Naive thymus-derived CD8-positive, alpha-beta T cell (primary cell): Measurements from ENCODE around the gene ZNF467. TPM values are rescaled to one million over a fixed set of nuclear protein-coding genes. Genes with fewer than 3 reads are reported as not detected.

Experiments
- ATAC-seq, 2 donors: fragments of 150-1000 bp; cut with Tn5 transposase in 1 of 2; sonication (Bioruptor Pico), chemical (Tn5 transposase) in 1 of 2; 1 replicate in 1 of 2; 2 replicates in 1 of 2; pipeline ENCODE4 v1.10.0; 2021; ENCODE audit warnings: mild to moderate bottlenecking in 2 of 2, moderate library complexity in 2 of 2
- POLR2A ChIA-PET: fragments of 350-600 bp; sonication (Branson Sonifier 250); formaldehyde crosslinking; loops from one replicate; lab custom pipeline; 2021; ENCODE audit warnings: antibody characterized with exemption; lab: Charles Lee
- DNase-seq, 10 donors: peaks; one replicate each; pipeline versions ENCODE4 v3.0.0 to v3.0.0-alpha.2; 2020 to 2022
- H3K27ac Mint-ChIP-seq, 10 donors: one replicate each; pipeline ENCODE4 v1.8.0; 2020 to 2022; ENCODE audit warnings: mild to moderate bottlenecking in 10 of 10, mixed read lengths in 10 of 10, moderate library complexity in 4 of 10, inconsistent platforms in 1 of 10
- H3K27me3 Mint-ChIP-seq, 5 donors: one replicate each; pipeline ENCODE4 v1.8.0; 2021 to 2022; ENCODE audit warnings: mixed read lengths in 5 of 5
- H3K36me3 Mint-ChIP-seq, 3 donors: one replicate each; pipeline ENCODE4 v1.8.0; 2020 to 2022; ENCODE audit warnings: mixed read lengths in 3 of 3, mild to moderate bottlenecking in 2 of 3, inconsistent platforms in 1 of 3
- H3K4me1 Mint-ChIP-seq, 4 donors: one replicate each; pipeline ENCODE4 v1.8.0; 2021 to 2022; ENCODE audit warnings: mixed read lengths in 4 of 4
- H3K4me3 Mint-ChIP-seq, 10 donors: one replicate each; pipeline ENCODE4 v1.8.0; 2020 to 2022; ENCODE audit warnings: mild to moderate bottlenecking in 10 of 10, mixed read lengths in 10 of 10, moderate library complexity in 6 of 10, inconsistent platforms in 1 of 10
- H3K9me3 Mint-ChIP-seq, 9 donors: one replicate each; pipeline ENCODE4 v1.8.0; 2020 to 2022; ENCODE audit warnings: mixed read lengths in 9 of 9, mild to moderate bottlenecking in 3 of 9, inconsistent platforms in 1 of 9, moderate library complexity in 1 of 9
- polyA plus RNA-seq, 3 donors: library from polyadenylated mRNA; unstranded; fragments of 300-500 nt; fragmentation: Illumina TruSeq; gene quantifications; one replicate each; pipeline ENCODE4 v1.2.3, GENCODE V29; 2021
- total RNA-seq, 8 experiments: library from RNA in 2 of 8; stranded (reverse) in 2 of 8; gene quantifications; one replicate each; pipeline ENCODE4 v1.2.3 and lab custom pipeline; 2021 to 2026

Gene ZNF467
- total and polyA plus RNA-seq, 5 experiments from 2014 or later, result 0.88 to 4.8 (median 2.4) TPM

- Mint-ChIP-seq H3K27me3 (peaks cover 0 to 1% (median 0%) of the 10 kb centered on the region in 5 donors), H3K4me3 (no peak overlapping the region), H3K36me3 (peaks cover 0 to under 1% (median 0%) of the 10 kb centered on the region in 3 donors), H3K4me1 (no peaks in the 10 kb centered on the region), H3K9me3 (no peaks in the 10 kb centered on the region), H3K27ac (no peak overlapping the region)
- POLR2A ChIA-PET, result interaction anchor here (0.6 kb wide), 1 partner anchor 341 kb away, joined by 3 read pairs; no protein-coding TSS in a partner anchor
- DNase-seq (no peak), ATAC-seq (no peak)
Measured at GRCh38 chr7:149760538-149760937, 12.8 kb downstream of the ZNF467 start.

DNA sequence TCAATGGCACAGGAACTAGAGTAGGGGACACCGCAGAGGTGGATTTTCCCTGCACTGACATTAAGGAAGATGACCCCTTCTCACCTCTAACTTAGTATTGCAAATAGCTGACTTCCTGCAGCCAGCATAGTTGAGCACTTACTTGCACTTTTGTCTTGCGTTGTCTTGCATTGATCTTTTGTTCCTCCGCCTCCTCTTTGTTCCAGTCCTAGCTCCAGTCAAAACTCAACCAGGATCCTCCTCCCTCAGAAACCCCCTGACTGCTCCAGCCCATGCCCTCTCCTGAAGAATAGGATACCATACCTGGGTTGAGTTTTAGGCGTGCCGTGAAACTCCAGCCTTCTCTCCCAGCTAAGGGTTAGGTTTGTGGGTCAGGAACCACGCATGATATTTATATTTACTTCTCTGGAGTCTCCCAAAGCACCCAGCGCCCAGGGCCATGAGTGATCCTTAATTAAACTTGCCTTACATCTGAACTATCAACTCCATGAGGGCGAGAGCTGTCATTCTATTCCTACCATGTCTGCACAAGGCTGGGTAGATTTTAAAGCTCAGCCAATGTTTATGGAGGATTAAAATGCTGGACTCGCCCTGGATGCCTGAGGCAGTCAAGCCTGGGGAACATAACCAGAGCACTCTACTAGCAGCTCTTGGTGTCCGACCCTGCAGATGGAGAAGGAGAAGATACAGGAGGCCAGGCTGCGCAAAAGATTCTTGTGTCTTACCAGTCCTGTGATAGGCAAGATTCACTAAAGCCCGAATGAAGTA lies 14.1 kb downstream of the ZNF467 start:
- Mint-ChIP-seq H3K9me3 (no peaks in the 10 kb centered on the region), H3K4me1 (no peaks in the 10 kb centered on the region), H3K27me3 (peaks cover 0 to 1% (median 0%) of the 10 kb centered on the region in 5 donors), H3K4me3 (no peak overlapping the region), H3K27ac (no peak overlapping the region), H3K36me3 (no peaks in the 10 kb centered on the region)
- ATAC-seq (no peak), DNase-seq (no peak)
- POLR2A ChIA-PET, result no interaction called here

DNA sequence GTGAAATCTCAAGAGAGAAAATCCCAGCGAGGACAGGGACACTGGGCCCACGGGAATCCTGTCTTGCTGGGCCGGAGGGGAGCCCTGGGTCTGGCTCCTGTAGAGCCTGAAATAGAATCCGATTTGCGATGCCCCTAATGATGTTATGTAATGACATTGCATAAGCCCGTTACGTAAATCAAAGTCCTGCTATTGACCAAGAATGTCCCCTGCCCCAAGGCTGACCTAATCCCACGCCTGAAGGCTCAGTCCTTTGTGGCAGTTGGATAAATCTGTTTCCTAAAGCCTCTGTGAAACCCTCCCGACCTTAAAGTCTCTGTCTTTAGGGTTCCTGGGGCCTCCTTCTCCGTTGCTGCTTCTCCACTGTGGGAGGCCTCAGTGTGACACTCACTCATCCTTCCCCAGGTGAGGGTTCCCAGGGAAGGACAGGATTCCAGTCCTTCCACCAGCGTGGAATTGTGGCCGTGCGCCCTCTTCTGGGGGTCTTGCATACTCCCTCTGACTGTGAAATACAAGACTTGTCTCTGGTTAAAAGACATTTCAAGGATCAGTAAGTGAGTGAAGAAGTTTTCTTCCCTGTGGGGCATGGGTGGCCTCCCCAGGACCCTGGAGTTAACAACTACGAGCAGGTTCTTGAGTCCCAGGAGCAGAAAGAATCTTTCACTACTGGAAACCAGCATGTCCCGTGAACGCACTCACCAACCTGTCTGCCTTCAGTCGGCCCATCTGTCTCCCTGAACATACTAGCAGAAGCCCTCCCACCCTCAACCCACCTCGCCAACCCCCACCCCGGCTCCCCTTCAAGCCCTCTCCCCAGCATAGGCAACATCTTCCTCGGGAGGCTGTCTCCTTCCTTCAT lies 19.8 kb downstream of the ZNF467 start:
- Mint-ChIP-seq H3K4me1 (peaks cover 0 to 2% (median 0%) of the 10 kb centered on the region in 4 donors), H3K27ac (peak overlapping the region in 2 of 10 donors; percentile 8 to 54), H3K9me3 (peaks cover 0 to 9% (median 2%) of the 10 kb centered on the region in 9 donors), H3K36me3 (peaks cover 0 to 5% (median 0%) of the 10 kb centered on the region in 3 donors), H3K4me3 (no peak overlapping the region), H3K27me3 (no peaks in the 10 kb centered on the region)
- POLR2A ChIA-PET, result no interaction called here
- ATAC-seq, result no peak
- no peak for DNase-seq

- no peak overlapping the region for H3K4me3 Mint-ChIP-seq
- ATAC-seq (no peak), DNase-seq (no peak)
- peaks cover 0 to 2% (median 0%) of the 10 kb centered on the region in 4 donors for H3K4me1 Mint-ChIP-seq
- no peaks in the 10 kb centered on the region for H3K27me3 Mint-ChIP-seq
- H3K36me3 Mint-ChIP-seq, result peaks cover 0 to 5% (median 0%) of the 10 kb centered on the region in 3 donors
- peaks cover 0 to 9% (median 2%) of the 10 kb centered on the region in 9 donors for H3K9me3 Mint-ChIP-seq
- POLR2A ChIA-PET, result no interaction called here
- H3K27ac Mint-ChIP-seq, result peak overlapping the region in 1 of 10 donors; percentile 12
Measured at GRCh38 chr7:149752646-149753045, 20.7 kb downstream of the ZNF467 start.

DNA sequence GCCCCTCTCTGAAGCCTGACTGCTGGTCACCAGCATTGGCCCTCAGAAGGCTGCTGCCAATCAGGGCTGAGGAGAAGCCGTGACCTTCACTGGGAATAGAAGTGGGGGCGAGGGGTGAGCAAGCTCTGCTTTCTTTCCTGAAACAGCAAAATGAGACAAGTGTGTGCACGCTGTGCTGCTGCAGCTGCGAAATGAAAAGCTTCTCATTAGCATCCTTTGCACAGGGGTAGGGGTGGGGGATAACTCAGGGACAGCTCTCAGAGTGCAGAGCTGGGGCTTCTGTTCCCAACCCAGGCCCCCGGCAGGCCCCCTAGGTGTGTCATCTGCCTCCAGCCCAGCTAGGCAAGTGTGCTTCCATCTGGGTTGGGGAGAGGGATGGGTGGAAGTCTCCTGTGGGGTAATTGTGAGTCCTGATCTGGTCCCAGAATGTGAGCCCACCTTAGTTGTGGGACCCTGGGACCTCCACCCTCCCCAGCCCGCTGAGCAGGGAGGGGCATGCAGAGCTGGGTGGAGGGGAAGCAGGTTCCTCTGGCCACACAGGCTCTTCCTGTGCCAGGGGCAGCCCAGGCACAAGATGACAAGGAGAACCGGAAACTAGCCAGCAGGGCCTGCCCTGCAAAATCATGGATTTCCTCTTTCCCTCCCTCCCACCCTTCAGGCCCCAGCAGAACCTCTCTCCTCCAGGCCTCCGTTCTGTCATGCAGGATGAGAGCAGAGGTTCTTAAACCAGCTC lies 22.2 kb downstream of the ZNF467 start:
- H3K4me1 Mint-ChIP-seq, result peaks cover 0 to 2% (median 0%) of the 10 kb centered on the region in 4 donors
- POLR2A ChIA-PET, result no interaction called here
- H3K27me3 Mint-ChIP-seq, result peaks cover 0 to 3% (median 0%) of the 10 kb centered on the region in 5 donors
- ATAC-seq (no peak), DNase-seq (no peak)
- H3K4me3 Mint-ChIP-seq, result no peak overlapping the region
- H3K9me3 Mint-ChIP-seq, result peaks cover 0 to 9% (median 2%) of the 10 kb centered on the region in 9 donors
- peaks cover 0 to 5% (median 0%) of the 10 kb centered on the region in 3 donors for H3K36me3 Mint-ChIP-seq
- H3K27ac Mint-ChIP-seq, result no peak overlapping the region

GRCh38 chr7:149750122-149750845 lies 23.1 kb downstream of the ZNF467 start:
- Mint-ChIP-seq H3K36me3 (peaks cover 0 to 5% (median 0%) of the 10 kb centered on the region in 3 donors), H3K9me3 (peaks cover 0 to 9% (median 2%) of the 10 kb centered on the region in 9 donors), H3K4me1 (peaks cover 0 to 2% (median 0%) of the 10 kb centered on the region in 4 donors), H3K4me3 (no peak overlapping the region), H3K27ac (peak overlapping the region in 1 of 10 donors; percentile 37), H3K27me3 (peaks cover 0 to 4% (median 0%) of the 10 kb centered on the region in 5 donors)
- POLR2A ChIA-PET, result no interaction called here
- DNase-seq (no peak), ATAC-seq (no peak)

- peaks cover 0 to 5% (median 0%) of the 10 kb centered on the region in 3 donors for H3K36me3 Mint-ChIP-seq
- H3K4me3 Mint-ChIP-seq, result no peak overlapping the region
- POLR2A ChIA-PET, result interaction anchor here (0.6 kb wide), 1 partner anchor 733 kb away, joined by 3 read pairs; no protein-coding TSS in a partner anchor
- peaks cover 0 to 9% (median 2%) of the 10 kb centered on the region in 9 donors for H3K9me3 Mint-ChIP-seq
- DNase-seq (no peak), ATAC-seq (no peak)
- H3K27me3 Mint-ChIP-seq, result peaks cover 0 to 19% (median 6%) of the 10 kb centered on the region in 5 donors
- H3K27ac Mint-ChIP-seq, result no peak overlapping the region
- H3K4me1 Mint-ChIP-seq, result peaks cover 0 to 2% (median 0%) of the 10 kb centered on the region in 4 donors
Measured at GRCh38 chr7:149748076-149748874, 25.1 kb downstream of the ZNF467 start.

GRCh38 chr7:149743476-149744255 lies 29.7 kb downstream of the ZNF467 start:
- Mint-ChIP-seq H3K27me3 (peaks cover 18 to 53% (median 30%) of the 10 kb centered on the region in 5 donors), H3K4me3 (no peak overlapping the region), H3K27ac (no peak overlapping the region), H3K9me3 (no peaks in the 10 kb centered on the region), H3K36me3 (no peaks in the 10 kb centered on the region), H3K4me1 (peaks cover 8 to 12% (median 11%) of the 10 kb centered on the region in 4 donors)
- POLR2A ChIA-PET, result no interaction called here
- DNase-seq, result no peak
- no peak for ATAC-seq

DNA sequence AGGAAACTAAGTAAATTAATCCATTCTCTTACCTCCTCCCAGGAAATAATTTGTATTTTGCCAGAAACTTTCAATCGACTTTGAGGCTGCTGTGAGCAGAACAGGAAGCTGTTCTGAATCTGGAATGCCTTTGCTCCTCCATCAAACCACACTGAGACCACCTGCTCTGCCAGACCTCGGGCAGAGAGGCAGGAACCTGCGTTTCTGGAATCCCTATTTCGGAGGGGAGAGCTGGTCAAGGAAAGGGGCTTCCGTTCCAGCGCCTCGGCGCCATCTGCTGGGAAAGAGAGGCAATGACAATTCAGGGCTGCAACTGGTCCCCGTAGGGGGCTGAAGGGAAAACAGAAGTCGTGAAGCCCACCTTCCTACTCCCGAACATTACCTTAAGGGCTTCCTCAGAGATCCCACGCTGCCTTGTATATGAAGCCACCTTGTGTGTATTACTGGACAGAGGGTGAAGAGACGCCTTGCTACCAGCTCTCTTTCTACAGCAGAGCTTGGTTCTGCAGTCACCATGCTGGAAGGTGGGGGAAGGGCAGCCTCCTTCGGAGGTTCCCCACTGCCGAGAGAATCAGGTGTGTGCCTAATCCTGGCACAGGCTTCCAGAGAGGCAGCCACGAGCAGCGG lies 31.2 kb downstream of the ZNF467 start:
- peak overlapping the region; percentile 74 to 84 (median 81) for H3K4me3 Mint-ChIP-seq
- DNase-seq (peak; percentile 23 to 74 (median 54)), ATAC-seq (peak; percentile 67 to 90)
- no peaks in the 10 kb centered on the region for H3K36me3 Mint-ChIP-seq
- POLR2A ChIA-PET, result interaction anchor here (1.0 kb wide), 1 partner anchor 117 kb away, joined by 3 read pairs; no protein-coding TSS in a partner anchor
- peaks cover 26 to 67% (median 36%) of the 10 kb centered on the region in 5 donors for H3K27me3 Mint-ChIP-seq
- peak overlapping the region in 4 of 10 donors; percentile 2 to 77 (median 51) for H3K27ac Mint-ChIP-seq
- peaks cover 8 to 12% (median 11%) of the 10 kb centered on the region in 4 donors for H3K4me1 Mint-ChIP-seq
- H3K9me3 Mint-ChIP-seq, result no peaks in the 10 kb centered on the region

DNA sequence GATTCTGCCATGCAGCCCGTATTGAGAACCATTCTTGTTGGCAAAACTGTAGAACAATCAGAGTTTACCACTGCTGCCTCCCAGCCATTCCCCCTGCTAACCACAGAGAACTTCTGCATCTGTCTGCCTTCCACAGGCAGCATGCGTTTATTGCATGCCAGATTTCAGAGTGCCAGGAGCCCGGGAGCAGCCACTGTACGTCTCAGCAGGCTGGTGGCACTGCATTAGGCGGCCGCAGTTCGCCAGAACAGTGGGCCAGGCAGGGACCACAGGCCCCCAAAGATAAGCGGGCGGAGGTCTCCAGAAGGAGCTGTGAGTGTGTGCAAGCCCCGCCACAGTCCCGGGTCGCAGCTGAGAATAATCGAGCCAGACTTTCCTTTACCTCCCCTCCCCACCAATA lies 31.8 kb downstream of the ZNF467 start:
- ATAC-seq (peak; percentile 57 to 65), DNase-seq (peak in 1 of 10 donors; percentile 9)
- Mint-ChIP-seq H3K4me3 (peak overlapping the region; percentile 74 to 84 (median 81)), H3K36me3 (no peaks in the 10 kb centered on the region), H3K27me3 (peaks cover 28 to 72% (median 38%) of the 10 kb centered on the region in 5 donors), H3K9me3 (no peaks in the 10 kb centered on the region), H3K27ac (peak overlapping the region in 1 of 10 donors; percentile 2), H3K4me1 (peaks cover 8 to 14% (median 13%) of the 10 kb centered on the region in 4 donors)
- POLR2A ChIA-PET, result interaction anchor here (1.0 kb wide), 1 partner anchor 117 kb away, joined by 3 read pairs; no protein-coding TSS in a partner anchor
